ENCODE measurements around the gene TMEM185A. TPM values are rescaled to one million over a fixed set of nuclear protein-coding genes. Genes with fewer than 3 reads are reported as not detected.
"Not testable (repeated sequence)": the region's sequence is repeated elsewhere in the genome, so short reads cannot be mapped to it uniquely, and the experiment has no call there.

TMEM185A gene
- total RNA-seq, result 16.2 and 19.1 TPM in 2 replicates

DNA sequence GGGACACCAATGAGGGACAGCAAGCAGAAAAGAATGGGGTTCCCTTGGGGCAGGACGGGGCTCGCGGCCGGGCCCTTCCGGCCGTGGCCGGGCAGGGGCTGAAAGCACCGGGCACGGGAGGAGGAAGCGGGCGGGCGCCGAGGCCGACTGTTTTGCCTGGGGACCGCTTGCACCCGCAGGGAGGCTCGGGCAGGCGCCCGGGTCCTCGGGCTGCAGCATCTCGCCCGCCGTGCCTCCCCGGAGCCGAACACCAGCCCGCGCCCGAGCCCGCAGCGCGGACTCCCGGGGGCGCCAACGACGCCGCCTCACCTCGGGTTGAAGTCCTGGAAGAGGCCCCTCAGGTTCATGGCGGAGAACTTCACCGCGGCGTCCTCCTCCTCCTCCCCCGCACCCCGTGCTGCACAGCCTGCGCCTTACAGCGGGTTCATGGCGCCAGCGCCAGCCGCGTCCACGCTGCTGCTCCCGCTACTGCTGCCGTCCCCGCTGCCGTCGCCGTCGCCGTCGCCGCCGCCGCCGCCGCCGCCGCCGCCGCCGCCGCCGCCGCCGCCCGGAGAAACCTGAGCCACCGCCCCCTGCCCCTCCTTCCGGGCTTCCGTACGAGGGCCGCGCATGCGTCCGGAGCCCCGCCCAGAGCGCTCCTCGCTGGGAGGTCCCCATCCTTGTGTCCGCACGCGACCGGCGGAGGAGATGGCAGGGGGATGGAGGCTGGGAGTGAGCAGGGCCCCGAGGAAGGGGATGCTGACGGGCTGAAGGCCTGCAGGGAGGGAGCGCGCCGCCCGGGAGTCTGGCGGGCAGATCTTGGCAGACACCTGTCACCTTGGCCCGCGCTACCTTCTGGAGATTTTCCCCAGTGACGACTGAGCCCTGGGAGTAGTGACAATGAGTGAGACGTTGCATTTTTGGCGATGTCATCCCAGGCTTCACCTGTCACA is at the start of gene TMEM185A:
TMEM185A (minus strand) TSS at position 559 of the 932 bp plus-strand sequence; CDS start at position 347, 212 bp downstream.
- no peak for DNase-seq (ENCODE audit: low read depth, low spot score)

DNA sequence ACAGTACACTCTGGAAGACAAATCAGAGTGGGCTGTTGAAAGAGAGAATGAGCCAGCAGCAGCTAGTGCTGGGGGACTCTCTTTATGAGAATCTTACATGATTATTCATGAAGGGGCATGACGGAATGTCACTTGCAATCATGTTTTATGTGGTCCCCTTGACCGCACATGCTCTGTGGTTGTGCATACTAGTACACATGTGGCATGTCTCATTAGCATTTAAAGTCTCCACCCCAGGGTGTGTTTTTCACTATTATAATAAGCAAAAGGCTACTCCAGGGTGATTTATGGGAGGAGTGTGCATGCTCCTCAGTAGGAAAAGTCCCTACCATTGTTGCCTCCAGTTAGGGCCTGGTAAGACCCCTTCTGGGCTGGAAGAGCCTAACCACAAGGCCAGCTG is 49.6 kb upstream of the TMEM185A start:
- DNase-seq (ENCODE audit: low read depth, low spot score), result no peak

- not testable (repeated sequence) for DNase-seq (ENCODE audit: low read depth, low spot score)
Observed at GRCh38 chrX:149679164-149679678, 47.6 kb upstream of the TMEM185A start.

DNA sequence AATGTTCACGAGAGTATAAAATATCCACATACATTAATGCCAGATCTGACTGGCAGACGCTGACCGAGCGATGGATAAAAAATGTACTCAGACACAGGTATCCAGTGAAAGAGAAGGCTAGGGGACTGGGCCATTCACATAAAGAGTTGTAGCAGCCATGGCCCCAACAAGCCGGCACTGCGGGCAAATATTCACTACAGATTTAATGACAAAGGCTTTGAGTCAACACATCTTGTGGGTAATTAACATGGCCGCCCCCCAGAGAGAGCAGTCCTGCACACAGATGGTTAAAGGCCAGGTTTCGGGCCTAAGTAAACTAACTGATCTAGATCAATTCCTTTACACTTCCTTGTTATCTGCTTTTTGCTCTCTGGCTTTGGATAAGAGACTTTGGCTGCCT is 44.0 kb upstream of the TMEM185A start:
- DNase-seq (ENCODE audit: low read depth, low spot score), result not testable (repeated sequence)

DNA sequence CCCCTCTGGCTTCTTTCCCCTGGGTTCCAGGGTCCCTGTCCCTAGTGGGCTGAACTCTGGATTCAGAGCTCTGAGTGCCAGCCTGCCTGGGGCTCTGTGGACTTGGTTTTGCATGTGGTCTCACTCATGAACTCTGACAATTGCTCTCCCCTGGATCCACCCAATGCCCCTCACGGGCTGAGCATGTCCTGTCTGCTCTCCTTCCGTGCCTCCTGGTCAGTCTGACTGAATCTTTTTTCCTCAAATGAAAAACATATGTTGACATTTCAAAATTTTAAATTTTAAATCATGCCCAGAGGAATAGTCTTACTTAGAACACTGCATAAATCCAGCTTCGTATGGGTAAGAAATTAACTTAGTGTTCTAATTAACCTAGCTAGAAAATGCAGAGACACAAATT is 43.5 kb upstream of the TMEM185A start:
- not testable (repeated sequence) for DNase-seq (ENCODE audit: low read depth, low spot score)

DNA sequence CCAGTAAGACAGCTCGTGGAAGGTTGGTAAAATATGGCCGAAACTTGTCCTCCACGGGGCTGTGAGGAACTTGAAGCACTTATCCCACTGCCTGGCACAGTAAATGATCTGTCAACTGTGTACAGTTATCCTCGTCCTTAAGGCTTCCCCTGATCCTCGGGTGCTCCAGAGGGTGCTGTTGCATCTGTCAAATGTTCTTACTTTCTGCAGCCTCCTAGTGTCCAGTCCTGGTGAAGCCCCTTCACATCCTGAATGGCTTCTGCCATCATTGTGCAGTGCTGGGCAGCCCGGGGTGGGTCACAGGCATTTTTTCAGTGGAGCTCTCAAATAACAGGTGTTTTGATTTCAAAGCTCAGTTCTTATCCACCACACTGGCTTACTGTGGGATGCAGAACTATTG is 29.0 kb upstream of the TMEM185A start:
- not testable (repeated sequence) for DNase-seq (ENCODE audit: low read depth, low spot score)

DNA sequence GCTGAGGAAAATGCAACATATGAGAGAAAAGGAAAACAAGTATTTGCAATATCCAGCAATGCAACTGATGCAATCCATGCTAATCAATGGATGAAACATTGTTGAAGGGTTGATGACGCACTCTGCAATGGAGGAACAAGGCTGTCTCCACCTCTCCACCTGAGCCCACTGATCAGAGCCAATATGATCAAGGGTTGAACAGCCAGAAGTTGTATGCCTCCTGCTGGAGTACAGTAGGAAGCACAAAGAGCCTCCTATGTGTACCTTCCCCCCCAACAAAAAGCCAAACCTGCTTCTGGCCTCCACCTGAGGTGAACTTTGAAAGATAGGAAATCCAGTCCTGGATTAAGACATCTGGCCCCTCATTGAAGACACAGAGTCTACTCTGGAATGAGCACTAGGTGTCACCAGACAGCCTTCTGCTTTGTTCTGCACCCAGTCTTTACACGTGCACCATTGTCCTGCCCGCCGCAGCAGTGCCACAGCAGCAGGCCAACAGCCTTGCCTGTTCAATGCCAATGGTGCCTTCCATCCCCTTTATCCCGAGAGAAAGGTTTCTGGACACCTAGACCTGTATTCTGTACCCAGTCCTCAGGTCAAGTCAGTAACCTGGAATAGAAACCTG is 24.8 kb upstream of the TMEM185A start:
- DNase-seq (ENCODE audit: low read depth, low spot score), result not testable (repeated sequence)

- no peak for DNase-seq (ENCODE audit: low read depth, low spot score)
Observed at GRCh38 chrX:149652232-149652981, 20.8 kb upstream of the TMEM185A start.

- no peak for DNase-seq (ENCODE audit: low read depth, low spot score)
Observed at GRCh38 chrX:149650162-149650561, 18.6 kb upstream of the TMEM185A start.

GRCh38 chrX:149648932-149649331 is 17.3 kb upstream of the TMEM185A start:
- DNase-seq (ENCODE audit: low read depth, low spot score), result no peak

DNA sequence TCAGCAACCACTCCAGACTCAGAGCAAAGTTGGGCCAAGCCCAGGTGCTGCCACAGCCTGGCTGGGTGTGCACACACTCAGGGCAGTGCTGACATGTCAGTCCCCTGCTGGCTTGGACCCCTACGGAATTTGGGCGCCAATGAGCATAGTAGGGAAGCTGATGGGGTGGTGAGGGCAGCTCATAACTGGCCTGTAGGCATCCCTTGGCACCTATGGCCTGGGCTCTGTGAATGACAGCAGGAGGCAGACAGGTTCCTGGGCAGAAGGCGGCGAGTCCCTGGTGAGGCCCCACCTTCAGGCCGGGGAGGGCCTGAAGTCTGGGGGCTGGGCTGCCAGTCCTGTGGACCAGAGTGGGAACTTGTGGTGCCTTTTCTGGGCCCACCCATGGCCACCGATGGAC is 15.9 kb upstream of the TMEM185A start:
- no peak for DNase-seq (ENCODE audit: low read depth, low spot score)

DNA sequence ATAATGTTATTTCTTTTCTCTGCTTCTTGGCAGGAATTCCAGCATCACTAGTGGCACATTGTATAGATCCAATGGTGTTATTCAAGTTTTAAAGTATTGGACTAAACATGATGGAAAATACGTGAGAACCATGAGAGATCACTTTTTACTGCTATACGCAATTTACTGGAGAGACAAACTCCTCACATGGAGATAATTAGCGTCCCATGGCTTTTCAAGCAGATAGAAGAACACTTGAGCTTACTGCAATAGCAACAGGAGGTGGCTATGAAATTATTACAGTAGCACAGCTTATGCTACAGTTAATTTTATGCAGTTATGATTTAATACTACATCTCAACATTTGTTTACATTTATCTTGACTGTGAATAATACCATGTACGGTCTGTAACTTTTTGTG is 11.9 kb upstream of the TMEM185A start:
- DNase-seq (ENCODE audit: low read depth, low spot score), result no peak

GRCh38 chrX:149641835-149642234 is 10.2 kb upstream of the TMEM185A start:
- DNase-seq (ENCODE audit: low read depth, low spot score), result no peak

- no peak for DNase-seq (ENCODE audit: low read depth, low spot score)
Observed at GRCh38 chrX:149641432-149641831, 9.8 kb upstream of the TMEM185A start.

DNA sequence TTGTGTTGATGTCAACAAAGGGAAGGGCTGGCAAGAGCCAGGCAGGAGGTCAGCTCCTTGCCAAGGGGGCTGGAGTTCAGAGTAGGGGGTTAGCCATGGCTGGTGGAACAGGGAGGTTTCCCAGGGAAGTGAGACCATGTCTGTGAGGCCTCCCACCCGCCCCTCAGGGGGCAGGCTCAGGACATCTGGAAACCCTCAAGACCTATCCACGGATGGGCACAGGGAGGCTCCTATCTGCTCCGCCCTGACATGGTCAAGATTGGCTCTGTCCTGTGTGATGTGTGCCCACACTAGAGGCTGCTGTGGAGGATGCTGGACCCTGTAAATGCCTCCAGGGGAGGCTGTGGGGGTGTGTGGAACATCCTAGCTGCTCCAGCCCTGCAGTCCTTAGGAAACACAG is 8.0 kb upstream of the TMEM185A start:
- DNase-seq (ENCODE audit: low read depth, low spot score), result no peak

DNA sequence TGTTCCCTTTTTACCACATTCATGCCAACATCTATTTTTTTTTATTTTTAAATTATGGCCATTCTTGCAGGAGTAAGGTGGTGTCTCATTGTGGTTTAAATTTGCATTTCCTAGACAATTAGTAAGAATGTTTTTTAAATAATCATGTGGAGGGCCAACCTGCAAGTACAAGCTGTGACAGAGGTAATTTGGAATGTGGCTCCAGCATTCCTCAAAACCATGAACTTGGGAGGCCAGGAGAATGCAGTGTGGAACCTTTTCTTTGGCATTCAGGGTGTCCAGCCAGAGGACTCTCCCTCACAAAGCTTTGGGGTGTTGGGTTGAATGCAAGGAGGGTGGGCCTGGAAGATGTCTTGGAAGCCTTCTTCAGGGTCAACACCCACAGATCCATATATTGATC is 7.3 kb upstream of the TMEM185A start:
- no peak for DNase-seq (ENCODE audit: low read depth, low spot score)

DNA sequence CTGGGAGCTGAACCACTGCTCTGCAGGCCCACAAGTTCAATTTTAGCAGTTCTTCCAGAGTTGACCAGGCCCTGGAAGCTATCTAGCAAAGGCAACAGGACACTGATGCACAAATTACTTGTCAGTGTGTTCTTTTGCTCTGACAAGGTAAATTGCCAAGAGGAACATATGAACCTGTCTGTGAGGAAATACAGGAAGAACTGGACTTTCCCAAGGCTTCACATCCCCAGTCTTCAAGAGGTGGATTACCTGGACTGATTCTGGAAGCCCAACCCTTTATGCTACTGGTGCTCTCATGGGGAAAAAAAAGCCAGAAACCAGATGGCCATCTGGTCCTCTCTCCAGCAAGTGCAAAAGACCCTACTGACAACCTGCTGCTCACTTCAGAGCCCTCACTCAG is 1.9 kb upstream of the TMEM185A start:
- no peak for DNase-seq (ENCODE audit: low read depth, low spot score)

DNA sequence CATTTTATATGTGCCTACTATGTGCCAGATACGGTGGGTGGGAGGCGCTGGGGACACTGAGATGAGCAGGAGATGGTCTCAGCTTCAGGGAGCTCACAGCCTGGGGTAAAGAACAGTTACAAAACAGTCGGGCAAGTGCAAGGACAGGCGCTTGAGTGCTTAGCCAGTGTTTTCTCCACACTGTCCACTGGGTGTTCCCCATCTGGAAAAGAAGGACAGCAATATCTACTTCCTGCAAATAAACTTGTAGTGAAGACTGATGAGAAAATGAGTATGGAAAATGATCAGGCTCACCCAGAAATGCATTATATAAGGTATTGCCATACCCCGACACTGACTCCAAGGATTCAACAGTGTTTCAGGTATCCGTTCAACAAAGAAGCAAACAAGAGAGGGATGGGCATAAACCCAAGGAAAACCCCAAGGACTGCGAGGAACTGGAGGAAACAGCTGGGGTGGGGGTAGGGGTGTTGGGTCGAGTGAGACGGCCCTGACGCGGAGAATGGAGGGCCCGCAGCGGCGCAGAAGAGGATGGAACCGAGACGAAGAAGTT is 835 bp downstream of the TMEM185A start:
- DNase-seq (ENCODE audit: low read depth, low spot score), result no peak

DNA sequence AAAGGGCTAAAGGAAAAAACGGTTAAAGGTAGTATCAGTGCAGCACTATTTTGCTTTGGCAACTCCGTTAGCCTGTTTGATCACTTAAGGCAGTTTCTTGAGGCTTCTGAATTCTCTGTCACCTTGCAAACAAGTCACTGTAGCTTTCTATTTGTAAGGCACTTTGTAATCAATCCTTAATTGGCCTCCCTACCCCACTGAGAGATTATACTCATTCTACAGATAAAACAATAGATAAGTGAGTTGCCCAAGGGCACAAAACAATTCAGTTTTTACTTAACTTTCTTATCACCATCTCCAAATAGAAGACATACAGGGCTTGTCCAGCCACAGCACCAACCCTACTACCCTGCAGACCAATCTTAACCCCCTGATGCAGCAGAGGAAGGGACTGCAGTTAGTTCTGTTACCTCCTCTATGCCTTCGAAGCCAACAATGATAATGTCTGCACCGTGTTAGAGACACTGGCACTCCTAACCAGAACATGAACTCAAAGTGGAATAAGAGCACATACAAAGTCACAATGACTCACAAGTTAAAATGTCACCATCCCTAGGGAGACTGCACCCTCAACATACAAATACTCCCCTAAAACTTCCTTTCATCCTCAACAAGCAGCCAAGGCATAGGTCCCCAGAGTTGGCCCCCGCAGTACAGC is 1.7 kb downstream of the TMEM185A start:
- DNase-seq (ENCODE audit: low read depth, low spot score), result no peak

- no peak for DNase-seq (ENCODE audit: low read depth, low spot score)
Observed at GRCh38 chrX:149628768-149629167, 2.8 kb downstream of the TMEM185A start.

DNA sequence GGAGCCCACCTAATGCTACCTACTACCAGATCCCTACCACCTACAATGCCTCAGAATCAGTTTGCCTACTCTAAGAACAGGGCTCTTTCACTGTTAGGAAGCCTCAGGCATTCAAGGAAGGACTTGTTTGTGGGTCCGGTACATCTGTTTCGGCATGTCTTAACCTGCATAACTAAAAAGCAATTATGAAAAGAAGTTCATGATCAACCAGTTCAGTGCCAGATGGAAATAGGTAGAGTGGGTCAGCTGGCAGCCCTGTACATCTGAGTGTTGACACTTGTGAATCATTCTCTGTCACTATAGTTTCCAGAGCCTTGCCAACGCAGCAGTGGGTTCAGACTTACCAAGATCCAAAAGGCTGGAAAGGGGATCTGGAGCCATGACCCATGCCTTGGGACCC is 3.3 kb downstream of the TMEM185A start:
- DNase-seq (ENCODE audit: low read depth, low spot score), result no peak
